H9 (cell line): ENCODE measurements around the gene CDK6. TPM values are rescaled to one million over a fixed set of nuclear protein-coding genes. Genes with fewer than 3 reads are reported as not detected.

Experiments used
- DNase-seq: peaks from one replicate; pipeline ENCODE4 v3.0.0-alpha.2; 2017
- H2AFZ ChIP-seq: one replicate; pipeline ENCODE4 v1.6.1; 2013; ENCODE audit warnings: mild to moderate bottlenecking, low read length, control low read depth, moderate library complexity
- H2AK5ac ChIP-seq: 2 replicates; pipeline ENCODE4 v1.6.1; 2013; ENCODE audit warnings: low read length, control low read depth, mixed read lengths; ENCODE audit not compliant: insufficient read length
- H2BK120ac ChIP-seq: one replicate; pipeline ENCODE4 v1.6.1; 2013; ENCODE audit warnings: low read depth, mild to moderate bottlenecking, low read length, control low read depth, inconsistent platforms; ENCODE audit not compliant: poor library complexity, severe bottlenecking
- H2BK12ac ChIP-seq: 2 replicates; pipeline ENCODE4 v1.6.1; 2013; ENCODE audit warnings: low read length, control low read depth, mixed read lengths, low read depth; ENCODE audit not compliant: insufficient read length
- H2BK15ac ChIP-seq: 2 replicates; pipeline ENCODE4 v1.6.1; 2013; ENCODE audit warnings: low read depth, low read length, control low read depth
- H2BK20ac ChIP-seq: one replicate; pipeline ENCODE4 v1.6.1; 2013; ENCODE audit warnings: low read depth, mild to moderate bottlenecking, low read length, control low read depth, inconsistent platforms; ENCODE audit not compliant: poor library complexity, severe bottlenecking
- H2BK5ac ChIP-seq: 2 replicates; pipeline ENCODE4 v1.6.1; 2013; ENCODE audit warnings: low read length, control low read depth, mixed read lengths; ENCODE audit not compliant: insufficient read length
- H3K14ac ChIP-seq: 2 replicates; pipeline ENCODE4 v1.6.1; 2013; ENCODE audit warnings: low read length, control low read depth; ENCODE audit not compliant: insufficient read depth
- H3K18ac ChIP-seq: 2 replicates; pipeline ENCODE4 v1.6.1; 2013; ENCODE audit warnings: low read depth, mild to moderate bottlenecking, mixed read lengths, low read length, control low read depth; ENCODE audit not compliant: insufficient read length
- H3K23ac ChIP-seq: 2 replicates; pipeline ENCODE4 v1.6.1; 2013; ENCODE audit warnings: low read length, control low read depth, mixed read lengths, low read depth; ENCODE audit not compliant: insufficient read length
- H3K23me2 ChIP-seq: 2 replicates; pipeline ENCODE4 v1.6.1; 2013; ENCODE audit warnings: low read depth, mild to moderate bottlenecking, mixed read lengths, low read length, control low read depth; ENCODE audit not compliant: insufficient read length, poor library complexity, severe bottlenecking
- H3K27ac ChIP-seq: 2 replicates; pipeline ENCODE4 v1.5.1; 2013; ENCODE audit warnings: low read length, control low read depth, mixed read lengths, low read depth; ENCODE audit not compliant: insufficient read length
- H3K27me3 ChIP-seq: 2 replicates; pipeline ENCODE4 v1.6.1; 2013; ENCODE audit warnings: low read length, control low read depth, inconsistent platforms; ENCODE audit not compliant: insufficient read depth
- H3K4ac ChIP-seq: 2 replicates; pipeline ENCODE4 v1.6.1; 2013; ENCODE audit warnings: low read depth, mild to moderate bottlenecking, control low read depth, inconsistent platforms, low read length, moderate library complexity
- H3K4me1 ChIP-seq: 2 replicates; pipeline ENCODE4 v1.6.1; 2013; ENCODE audit warnings: low read length, control low read depth, inconsistent platforms; ENCODE audit not compliant: insufficient read depth
- H3K4me2 ChIP-seq: 2 replicates; pipeline ENCODE4 v1.6.1; 2013; ENCODE audit warnings: low read length, control low read depth, mixed read lengths; ENCODE audit not compliant: insufficient read length, insufficient read depth
- H3K56ac ChIP-seq: 2 replicates; pipeline ENCODE4 v1.6.1; 2013; ENCODE audit warnings: low read depth, mild to moderate bottlenecking, mixed read lengths, low read length, control low read depth; ENCODE audit not compliant: insufficient read length
- H3K79me1 ChIP-seq: 2 replicates; pipeline ENCODE4 v1.6.1; 2013; ENCODE audit warnings: low read depth, mild to moderate bottlenecking, moderate library complexity, low read length, control low read depth, inconsistent platforms; ENCODE audit not compliant: insufficient read depth, poor library complexity, severe bottlenecking
- H3K79me2 ChIP-seq: 2 replicates; pipeline ENCODE4 v1.6.1; 2013; ENCODE audit warnings: low read length, control low read depth, inconsistent platforms; ENCODE audit not compliant: insufficient read depth
- H3K9ac ChIP-seq: 2 replicates; pipeline ENCODE4 v1.6.1; 2013; ENCODE audit warnings: low read length, control low read depth, mixed read lengths; ENCODE audit not compliant: insufficient read length; ENCODE audit errors: extremely low read depth
- H3K9me3 ChIP-seq: one replicate; pipeline ENCODE4 v1.6.1; 2013; ENCODE audit warnings: low read depth, low read length, inconsistent platforms; ENCODE audit not compliant: control insufficient read depth
- H3T11ph ChIP-seq: one replicate; pipeline ENCODE4 v1.6.1; 2013; ENCODE audit warnings: mild to moderate bottlenecking, low read length, control low read depth, inconsistent platforms
- H4K20me1 ChIP-seq: one replicate; pipeline ENCODE4 v1.6.1; 2013; ENCODE audit not compliant: control insufficient read depth, insufficient read length, insufficient read depth
- H4K5ac ChIP-seq: 2 replicates; pipeline ENCODE4 v1.6.1; 2013; ENCODE audit warnings: low read depth, mild to moderate bottlenecking, mixed read lengths, low read length, control low read depth; ENCODE audit not compliant: insufficient read length
- H4K8ac ChIP-seq: replicated peaks from 2 replicates; pipeline ENCODE4 v1.6.1; 2013; ENCODE audit warnings: low read length, control low read depth, mixed read lengths, low read depth; ENCODE audit not compliant: insufficient read length
- H4K91ac ChIP-seq: 2 replicates; pipeline ENCODE4 v1.6.1; 2013; ENCODE audit warnings: low read depth, mild to moderate bottlenecking, moderate library complexity, mixed read lengths, low read length, control low read depth; ENCODE audit not compliant: insufficient read length
- H3K27ac Mint-ChIP-seq, 3 experiments: 2 replicates in 2 of 3; 3 replicates in 1 of 3; pipeline ENCODE4 v1.8.0; 2020 to 2021; ENCODE audit warnings: mixed read lengths in 3 of 3, mild to moderate bottlenecking in 1 of 3, moderate library complexity in 1 of 3
- H3K27me3 Mint-ChIP-seq: 2 replicates; pipeline ENCODE4 v1.8.0; 2021; ENCODE audit warnings: low read depth, mild to moderate bottlenecking, moderate library complexity, mixed read lengths
- H3K36me3 Mint-ChIP-seq, 3 experiments: 2 replicates in 2 of 3; 3 replicates in 1 of 3; pipeline ENCODE4 v1.8.0; 2020 to 2021; ENCODE audit warnings: low read depth in 3 of 3, mixed read lengths in 3 of 3; ENCODE audit not compliant: insufficient read depth in 1 of 3
- H3K4me1 Mint-ChIP-seq, 2 experiments: 2 replicates each; pipeline ENCODE4 v1.8.0; 2020; ENCODE audit warnings: mixed read lengths in 2 of 2
- H3K4me3 Mint-ChIP-seq, 2 experiments: 2 replicates in 1 of 2; 3 replicates in 1 of 2; pipeline ENCODE4 v1.8.0; 2020 to 2021; ENCODE audit warnings: mild to moderate bottlenecking in 2 of 2, mixed read lengths in 2 of 2, moderate library complexity in 1 of 2
- H3K9me3 Mint-ChIP-seq, 2 experiments: 2 replicates in 1 of 2; 3 replicates in 1 of 2; pipeline ENCODE4 v1.8.0; 2020; ENCODE audit warnings: mild to moderate bottlenecking in 2 of 2, mixed read lengths in 2 of 2, moderate library complexity in 1 of 2
- total RNA-seq: library from RNA; stranded (reverse); gene quantifications from 2 replicates; pipeline ENCODE4 v1.2.1, GENCODE V29; 2021
- TF ChIP-seq, protein P1 (sequence below): fragments of 200-600 bp; sonication (generic); conservative IDR thresholded peaks from 3 replicates; pipeline ENCODE4 v1.8.0; 2021; ENCODE audit warnings: antibody characterized with exemption, mild to moderate bottlenecking

The CDK6 gene
- total RNA-seq, 1 experiment from 2014 or later, result 30.0 TPM

DNA sequence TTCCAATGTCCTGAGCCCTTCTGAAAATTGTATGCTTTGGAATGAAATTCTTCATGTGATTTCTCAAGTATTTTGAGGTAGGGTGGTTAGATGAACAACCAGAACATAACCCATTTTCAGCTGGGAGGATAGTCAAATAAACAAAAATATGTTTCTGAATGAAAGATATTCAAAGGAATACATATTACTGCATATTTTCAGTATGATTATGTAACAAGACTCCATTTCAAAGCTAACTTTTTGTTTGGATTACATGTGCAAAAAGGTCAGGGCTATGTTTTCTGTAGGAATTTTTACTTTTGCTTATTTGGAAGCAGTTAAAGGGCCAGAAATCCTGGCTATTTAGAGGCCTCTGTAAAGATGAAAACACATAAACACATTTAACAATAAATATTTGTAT is 27.7 kb downstream of the CDK6 start:
- Histone ChIP-seq H2BK12ac (no peak overlapping the region), H4K5ac (no peak overlapping the region), H3K4me2 (no peak overlapping the region), H3K27me3 (no peaks in the 10 kb centered on the region), H2BK15ac (no peak overlapping the region), H2AK5ac (no peak overlapping the region), H4K8ac (no peak overlapping the region), H3K14ac (no peak overlapping the region), H3K4ac (no peak overlapping the region), H3K4me1 (peaks cover 12% of the 10 kb centered on the region; the same call in 1 of the 2 replicates), H3K9me3 (no peaks in the 10 kb centered on the region), H3K79me1 (peaks cover 2% of the 10 kb centered on the region), H3K56ac (no peak overlapping the region), H3K23ac (no peak overlapping the region), H3K27ac (no peak overlapping the region), H3K23me2 (no peaks in the 10 kb centered on the region), H2BK120ac (no peak overlapping the region), H4K91ac (no peak overlapping the region), H2AFZ (no peak overlapping the region), H2BK5ac (no peak overlapping the region), H3K79me2 (no peaks in the 10 kb centered on the region), H4K20me1 (no peaks in the 10 kb centered on the region), H3K9ac (no peak overlapping the region), H2BK20ac (no peak overlapping the region), H3K18ac (no peak overlapping the region), H3T11ph (no peak overlapping the region)
- peak overlapping the region in 1 of 3 experiments; percentile 58; a peak in 1 of 7 replicates for H3K27ac Mint-ChIP-seq
- H3K4me3 Mint-ChIP-seq, result no peak overlapping the region
- peaks cover 24% of the 10 kb centered on the region in 2 experiments for H3K4me1 Mint-ChIP-seq
- H3K9me3 Mint-ChIP-seq, result no peaks in the 10 kb centered on the region
- no peak for DNase-seq
- TF ChIP-seq, protein P1, sequence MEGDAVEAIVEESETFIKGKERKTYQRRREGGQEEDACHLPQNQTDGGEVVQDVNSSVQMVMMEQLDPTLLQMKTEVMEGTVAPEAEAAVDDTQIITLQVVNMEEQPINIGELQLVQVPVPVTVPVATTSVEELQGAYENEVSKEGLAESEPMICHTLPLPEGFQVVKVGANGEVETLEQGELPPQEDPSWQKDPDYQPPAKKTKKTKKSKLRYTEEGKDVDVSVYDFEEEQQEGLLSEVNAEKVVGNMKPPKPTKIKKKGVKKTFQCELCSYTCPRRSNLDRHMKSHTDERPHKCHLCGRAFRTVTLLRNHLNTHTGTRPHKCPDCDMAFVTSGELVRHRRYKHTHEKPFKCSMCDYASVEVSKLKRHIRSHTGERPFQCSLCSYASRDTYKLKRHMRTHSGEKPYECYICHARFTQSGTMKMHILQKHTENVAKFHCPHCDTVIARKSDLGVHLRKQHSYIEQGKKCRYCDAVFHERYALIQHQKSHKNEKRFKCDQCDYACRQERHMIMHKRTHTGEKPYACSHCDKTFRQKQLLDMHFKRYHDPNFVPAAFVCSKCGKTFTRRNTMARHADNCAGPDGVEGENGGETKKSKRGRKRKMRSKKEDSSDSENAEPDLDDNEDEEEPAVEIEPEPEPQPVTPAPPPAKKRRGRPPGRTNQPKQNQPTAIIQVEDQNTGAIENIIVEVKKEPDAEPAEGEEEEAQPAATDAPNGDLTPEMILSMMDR, result no peak
- no peaks in the 10 kb centered on the region for H3K27me3 Mint-ChIP-seq
- no peaks in the 10 kb centered on the region; a peak in 2 of 7 replicates for H3K36me3 Mint-ChIP-seq
